Measurements from ENCODE around the gene CD109. TPM values are rescaled to one million over a fixed set of nuclear protein-coding genes. Genes with fewer than 3 reads are reported as not detected.
"Not testable (repeated sequence)": the region's sequence is repeated elsewhere in the genome, so short reads cannot be mapped to it uniquely, and the experiment has no call there.

Gene CD109
- total and polyA plus RNA-seq, 2 of the 4 experiments (the other 2 are of a cell fraction), result 3.6 to 5.0 TPM

- POLR2A ChIA-PET (ENCODE audit: unreplicated experiment); BruUV-seq (replicated peaks); DNase-seq; H3K4ac ChIP-seq (ENCODE audit: low read depth, low read length); H2AK9ac ChIP-seq (replicated peaks; ENCODE audit: low read depth, low read length, poor library complexity); H2BK15ac ChIP-seq (ENCODE audit: low read depth, low read length); ATAC-seq (ENCODE audit: low read depth); H3K56ac ChIP-seq (ENCODE audit: extremely low read depth, insufficient read depth, low read length); H3K4me2 ChIP-seq (ENCODE audit: low read depth, low read length); H3K9ac ChIP-seq (ENCODE audit: low read depth, low read length); dilution Hi-C loops (cut with HindIII; ENCODE audit: low sequenced_read_pairs, unreplicated experiment); H3K4me3 ChIP-seq (ENCODE audit: insufficient read depth, low read depth, low read length); H3K79me1 ChIP-seq (ENCODE audit: low read depth in 1 of 2, low read length in 2 of 2); H2AK5ac ChIP-seq (ENCODE audit: low read depth, low read length); in situ Hi-C loops (cut with MboI; ENCODE audit: low sequenced_read_pairs); H4K5ac ChIP-seq (ENCODE audit: low read depth, low read length); H3K14ac ChIP-seq (replicated peaks; ENCODE audit: low read depth, low read length); H2AFZ ChIP-seq (replicated peaks; ENCODE audit: low read length, poor library complexity); H2BK5ac ChIP-seq (ENCODE audit: low read depth, low read length, poor library complexity, severe bottlenecking); H3K18ac ChIP-seq (ENCODE audit: low read depth, low read length); H3K9me1 ChIP-seq (ENCODE audit: insufficient read depth, low read length); H2BK20ac ChIP-seq (ENCODE audit: low read depth, low read length); CTCF ChIA-PET; H4K20me1 ChIP-seq (ENCODE audit: insufficient read depth, low read length); H2BK120ac ChIP-seq (ENCODE audit: low read depth, low read length); H3K4me1 ChIP-seq (ENCODE audit: control insufficient read depth, insufficient read depth, low read length); H3K27ac ChIP-seq (ENCODE audit: insufficient read depth, low read length); H4K8ac ChIP-seq (ENCODE audit: low read depth in 2 of 2, low read length in 2 of 2); H3K36me3 ChIP-seq (ENCODE audit: control insufficient read depth, insufficient read depth, low read length); H4K91ac ChIP-seq (ENCODE audit: insufficient read depth, low read depth, low read length); H3K27me3 ChIP-seq (ENCODE audit: control insufficient read depth, insufficient read depth, low read length); intact Hi-C loops (cut with micrococcal nuclease); H3K9me3 ChIP-seq (ENCODE audit: control insufficient read depth, insufficient read depth, low read length); H3K23ac ChIP-seq (ENCODE audit: low read depth, low read length): not testable (repeated sequence)
- WGBS, 2 experiments (ENCODE audit: extremely low coverage in 2 of 2, insufficient read length in 1 of 2), result no CpG with 5 or more reads among the region's 2 CpGs
Measured at GRCh38 chr6:73683574-73683973, 12.4 kb upstream of the CD109 start.

All from IMR-90 (cell line).